ENCODE results near the gene NDUFS6. TPM values are rescaled to one million over a fixed set of nuclear protein-coding genes. Genes with fewer than 3 reads are reported as not detected.

The NDUFS6 gene
- total and polyA plus RNA-seq, 2 experiments from 2014 or later, result 141 to 371 TPM

- no peaks in the 10 kb centered on the region for H3K27me3 ChIP-seq
- no peak for DNase-seq (ENCODE audit: low read depth in 1 of 2, low spot score in 1 of 2)
These were observed 57.9 kb downstream of the NDUFS6 start for GRCh38 chr5:1859099-1859498.

DNA sequence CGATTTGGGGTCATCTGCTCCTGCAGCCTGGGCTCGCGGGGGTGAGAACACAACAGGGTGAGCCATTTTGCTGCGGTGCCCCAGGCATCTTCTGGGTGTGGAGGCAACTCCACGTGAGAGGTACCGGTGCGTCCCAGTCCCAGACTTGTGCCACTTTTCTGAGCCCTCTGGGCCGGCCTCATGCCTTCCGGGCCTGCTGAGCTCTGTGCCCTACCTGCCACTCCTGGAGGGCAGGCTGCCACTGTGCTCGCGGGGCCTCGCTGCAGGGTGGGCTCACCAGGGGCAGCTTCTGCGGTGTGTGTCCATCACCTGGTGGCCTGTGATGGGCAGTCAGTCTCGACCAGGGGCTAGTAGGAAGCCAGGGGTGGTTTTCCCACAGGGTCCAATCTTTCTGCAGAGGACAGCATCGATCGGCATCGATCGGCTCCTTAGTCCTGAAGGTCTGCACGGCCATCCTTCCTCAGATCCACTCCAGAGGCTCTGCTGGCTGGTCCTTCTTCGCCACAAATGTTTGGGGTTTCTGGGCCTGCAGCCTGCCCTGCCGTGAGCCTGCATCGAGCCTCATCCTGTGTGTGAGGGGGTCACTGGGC is 58.9 kb downstream of the NDUFS6 start:
- no peak for TF ChIP-seq CTCF (IDR thresholded peaks at IDR 0.05; ENCODE audit: low read depth, low read length)
- DNase-seq (ENCODE audit: low read depth in 1 of 2, low spot score in 1 of 2), result no peak
- Histone ChIP-seq H3K4me3 (no peak overlapping the region), H3K9me3 (ENCODE audit: low read depth) (no peaks in the 10 kb centered on the region), H3K4me1 (ENCODE audit: low read depth) (peaks cover 22% of the 10 kb centered on the region), H3K36me3 (no peaks in the 10 kb centered on the region), H3K27me3 (no peaks in the 10 kb centered on the region), H3K27ac (no peak overlapping the region)

More at GRCh38 chr5:1859099-1859498, 57.9 kb downstream of the NDUFS6 start:
- Histone ChIP-seq H3K4me1 (ENCODE audit: low read depth) (peaks cover 12% of the 10 kb centered on the region), H3K4me3 (no peak overlapping the region), H3K9me3 (ENCODE audit: low read depth) (no peaks in the 10 kb centered on the region), H3K36me3 (no peaks in the 10 kb centered on the region), H3K27ac (no peak overlapping the region)
- no peak for TF ChIP-seq CTCF (IDR thresholded peaks at IDR 0.05; ENCODE audit: low read depth, low read length)

DNA sequence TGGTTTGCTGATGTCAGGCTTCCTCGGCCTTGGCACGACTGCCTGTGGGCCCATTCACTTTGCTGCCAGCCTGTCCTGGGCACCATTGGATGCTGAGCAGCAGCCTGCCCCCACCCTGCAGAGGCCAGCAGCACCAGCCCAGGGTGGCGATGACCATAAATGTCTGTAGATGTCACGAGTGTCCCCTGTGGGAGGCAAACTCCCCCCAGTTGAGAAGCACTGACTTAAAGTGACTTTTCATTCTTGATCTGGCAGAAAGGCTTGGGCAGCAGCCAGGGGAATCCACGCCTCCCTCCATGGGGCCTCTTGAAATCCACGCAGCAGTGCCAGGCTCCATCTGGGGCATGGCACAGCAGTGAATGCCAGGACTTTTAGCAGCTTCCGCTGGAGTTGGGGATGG is 59.7 kb downstream of the NDUFS6 start:
- H3K27me3 ChIP-seq, result no peaks in the 10 kb centered on the region
- DNase-seq (ENCODE audit: low read depth in 1 of 2, low spot score in 1 of 2), result no peak
- no peaks in the 10 kb centered on the region for H3K9me3 ChIP-seq (ENCODE audit: low read depth)
- TF ChIP-seq CTCF (IDR thresholded peaks at IDR 0.05; ENCODE audit: low read depth, low read length), result no peak
- no peak overlapping the region for H3K4me3 ChIP-seq
- H3K4me1 ChIP-seq (ENCODE audit: low read depth), result peaks cover 26% of the 10 kb centered on the region
- H3K27ac ChIP-seq, result no peak overlapping the region
- no peaks in the 10 kb centered on the region for H3K36me3 ChIP-seq

DNA sequence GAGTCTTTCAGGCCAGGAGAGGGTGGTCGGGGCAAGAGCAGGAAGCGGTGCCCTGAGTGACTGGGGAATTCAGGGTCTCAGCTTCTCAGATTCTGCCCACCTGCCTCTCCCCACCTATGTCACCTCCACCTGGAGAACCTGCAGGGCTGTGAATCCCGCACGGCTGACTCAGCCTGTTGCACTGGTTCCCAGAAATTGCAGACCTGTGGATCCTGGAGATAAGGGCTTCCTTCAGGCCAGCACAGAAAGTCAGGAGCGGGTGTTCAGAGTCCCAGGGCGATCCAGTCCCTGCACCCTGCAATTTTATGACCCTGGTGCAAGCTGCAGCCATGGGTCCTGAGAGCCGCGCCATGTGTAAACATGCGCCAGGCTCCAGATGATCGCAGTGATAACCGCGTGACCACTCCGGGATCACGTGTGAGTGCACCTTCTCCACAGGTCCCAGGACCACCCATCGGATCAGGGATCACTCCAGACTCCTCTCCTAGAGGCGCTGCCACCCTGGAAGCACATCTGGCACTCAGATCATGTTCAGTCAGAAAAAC is 63.8 kb downstream of the NDUFS6 start:
- Histone ChIP-seq H3K27ac (peak overlapping the region; percentile 97), H3K4me3 (no peak overlapping the region), H3K27me3 (no peaks in the 10 kb centered on the region), H3K9me3 (ENCODE audit: low read depth) (no peaks in the 10 kb centered on the region), H3K4me1 (ENCODE audit: low read depth) (peaks cover 30% of the 10 kb centered on the region), H3K36me3 (no peaks in the 10 kb centered on the region)
- no peak for DNase-seq (ENCODE audit: low read depth in 1 of 2, low spot score in 1 of 2)
- TF ChIP-seq CTCF (IDR thresholded peaks at IDR 0.05; ENCODE audit: low read depth, low read length), result no peak

GRCh38 chr5:1865486-1865885 is 64.3 kb downstream of the NDUFS6 start:
- TF ChIP-seq CTCF (IDR thresholded peaks at IDR 0.05; ENCODE audit: low read depth, low read length), result no peak
- no peak overlapping the region for H3K4me3 ChIP-seq
- peaks cover 30% of the 10 kb centered on the region for H3K4me1 ChIP-seq (ENCODE audit: low read depth)
- no peak for DNase-seq (ENCODE audit: low read depth in 1 of 2, low spot score in 1 of 2)
- no peaks in the 10 kb centered on the region for H3K27me3 ChIP-seq
- H3K9me3 ChIP-seq (ENCODE audit: low read depth), result no peaks in the 10 kb centered on the region
- H3K36me3 ChIP-seq, result no peaks in the 10 kb centered on the region
- peak overlapping the region; percentile 97 for H3K27ac ChIP-seq

Other genes with a start within 250 kb of the NDUFS6 start
- gene MRPL36, start 1.6 kb upstream of the NDUFS6 start, total RNA-seq, result 73.9 and 101 TPM in 2 replicates
- 195 and 206 TPM in 2 replicates for gene MRPL36, start 1.6 kb upstream of the NDUFS6 start, polyA plus RNA-seq
- gene IRX4, start 81.5 kb downstream of the NDUFS6 start, total RNA-seq, result 284 and 308 TPM in 2 replicates
- 208 and 257 TPM in 2 replicates for gene IRX4, start 81.5 kb downstream of the NDUFS6 start, polyA plus RNA-seq

Measured in cardiac muscle cell (in vitro differentiated cells and primary cell).